ENCODE results near the gene LARP1B.
"Not testable (repeated sequence)": the region's sequence is repeated elsewhere in the genome, so short reads cannot be mapped to it uniquely, and the experiment has no call there.

The LARP1B gene

GRCh38 chr4:128141866-128142265, 80.8 kb downstream of the LARP1B start:
- DNase-seq, result no peak

GRCh38 chr4:128145727-128146126, 84.6 kb downstream of the LARP1B start:
- DNase-seq, result no peak

- DNase-seq, result no peak
These were observed 92.7 kb downstream of the LARP1B start for GRCh38 chr4:128153800-128154199.

- no peak for DNase-seq
These were observed 94.2 kb downstream of the LARP1B start for GRCh38 chr4:128155231-128155855.

GRCh38 chr4:128155874-128156456, 94.9 kb downstream of the LARP1B start:
- DNase-seq, result no peak

GRCh38 chr4:128156472-128156871, 95.4 kb downstream of the LARP1B start:
- DNase-seq, result not testable (repeated sequence)

GRCh38 chr4:128158894-128159293, 97.8 kb downstream of the LARP1B start:
- DNase-seq, result no peak

- DNase-seq, result no peak
These were observed 98.9 kb downstream of the LARP1B start for GRCh38 chr4:128159967-128160366.

GRCh38 chr4:128161138-128161537, 100.0 kb downstream of the LARP1B start:
- DNase-seq, result no peak

- no peak for DNase-seq
These were observed 101.3 kb downstream of the LARP1B start for GRCh38 chr4:128162434-128162833.

- no peak for DNase-seq
These were observed 102.3 kb downstream of the LARP1B start for GRCh38 chr4:128163177-128164117.

GRCh38 chr4:128166982-128167381, 105.9 kb downstream of the LARP1B start:
- DNase-seq, result no peak

- no peak for DNase-seq
These were observed 107.6 kb downstream of the LARP1B start for GRCh38 chr4:128168701-128169100.

GRCh38 chr4:128169245-128169644, 108.1 kb downstream of the LARP1B start:
- no peak for DNase-seq

- DNase-seq, result no peak
These were observed 115.5 kb downstream of the LARP1B start for GRCh38 chr4:128176643-128177042.

- DNase-seq, result no peak
These were observed 116.4 kb downstream of the LARP1B start for GRCh38 chr4:128177498-128177897.

GRCh38 chr4:128186623-128187022, 125.5 kb downstream of the LARP1B start:
- no peak for DNase-seq

GRCh38 chr4:128191115-128191781, 130.1 kb downstream of the LARP1B start:
- peak; percentile 72 for DNase-seq

GRCh38 chr4:128220286-128221235, 159.4 kb downstream of the LARP1B start:
- DNase-seq, result no peak

- no peak for DNase-seq
These were observed 160.5 kb downstream of the LARP1B start for GRCh38 chr4:128221586-128221985.

- no peak for DNase-seq
These were observed 164.0 kb downstream of the LARP1B start for GRCh38 chr4:128225148-128225547.

- no peak for DNase-seq
These were observed 167.0 kb downstream of the LARP1B start for GRCh38 chr4:128227991-128228571.

Data from stimulated activated CD4-positive, alpha-beta T cell treated with anti-CD3 and anti-CD28 coated beads, Interleukin-15, amount 100 ng/mL, for 24 hours (primary cell).